ENCODE data around the gene SNAI1. TPM values are rescaled to one million over a fixed set of nuclear protein-coding genes. Genes with fewer than 3 reads are reported as not detected.

The SNAI1 gene
- polyA plus RNA-seq, 1 experiment: 2.3 TPM

- no peaks in the 10 kb centered on the region for H3K27me3 ChIP-seq (ENCODE audit: control insufficient read depth, insufficient read depth, low read length)
- ChIA-PET POLR2A (no interaction called here), CTCF (interaction anchor here (2.1 kb wide), 1 partner anchor 54 kb away, joined by 5 read pairs; no protein-coding TSS in a partner anchor)
- peak overlapping the region; percentile 75 for H3K27ac ChIP-seq (ENCODE audit: low read depth, low read length)
- no peak for TF ChIP-seq CTCF (IDR thresholded peaks at IDR 0.05; ENCODE audit: low read depth, low read length)
- DNase-seq (ENCODE audit: low read depth, low spot score): no peak
- H3K9me3 ChIP-seq (ENCODE audit: control insufficient read depth, insufficient read depth, low read length): peaks cover 12% of the 10 kb centered on the region
- H3K4me3 ChIP-seq (ENCODE audit: low read depth, low read length): no peak overlapping the region
Observed at GRCh38 chr20:50032955-50033666, 50.3 kb downstream of the SNAI1 start.

- DNase-seq (ENCODE audit: low read depth, low spot score): no peak
- Histone ChIP-seq H3K4me3 (ENCODE audit: low read depth, low read length) (no peak overlapping the region), H3K9me3 (ENCODE audit: control insufficient read depth, insufficient read depth, low read length) (peaks cover 5% of the 10 kb centered on the region), H3K27ac (ENCODE audit: low read depth, low read length) (no peak overlapping the region), H3K27me3 (ENCODE audit: control insufficient read depth, insufficient read depth, low read length) (no peaks in the 10 kb centered on the region)
- no peak for TF ChIP-seq CTCF (IDR thresholded peaks at IDR 0.05; ENCODE audit: low read depth, low read length)
- CTCF ChIA-PET: no interaction called here
- POLR2A ChIA-PET: interaction anchor here (0.6 kb wide), 1 partner anchor 19 kb away, joined by 3 read pairs; no protein-coding TSS in a partner anchor
Observed at GRCh38 chr20:50034567-50035180, 51.9 kb downstream of the SNAI1 start.

- Histone ChIP-seq H3K27me3 (ENCODE audit: control insufficient read depth, insufficient read depth, low read length) (no peaks in the 10 kb centered on the region), H3K27ac (ENCODE audit: low read depth, low read length) (no peak overlapping the region), H3K9me3 (ENCODE audit: control insufficient read depth, insufficient read depth, low read length) (no peaks in the 10 kb centered on the region; the same call in 1 of the 2 replicates), H3K4me3 (ENCODE audit: low read depth, low read length) (no peak overlapping the region)
- ChIA-PET POLR2A (no interaction called here), CTCF (interaction anchor here (1.8 kb wide), 1 partner anchor 57 kb away, joined by 5 read pairs; no protein-coding TSS in a partner anchor)
- no peak for DNase-seq (ENCODE audit: low read depth, low spot score)
- no peak for TF ChIP-seq CTCF (IDR thresholded peaks at IDR 0.05; ENCODE audit: low read depth, low read length)
Observed at GRCh38 chr20:50036703-50037102, 53.9 kb downstream of the SNAI1 start.

GRCh38 chr20:50037123-50037522 lies 54.3 kb downstream of the SNAI1 start:
- no peak for TF ChIP-seq CTCF (IDR thresholded peaks at IDR 0.05; ENCODE audit: low read depth, low read length)
- no peaks in the 10 kb centered on the region; the same call in 1 of the 2 replicates for H3K9me3 ChIP-seq (ENCODE audit: control insufficient read depth, insufficient read depth, low read length)
- no peaks in the 10 kb centered on the region for H3K27me3 ChIP-seq (ENCODE audit: control insufficient read depth, insufficient read depth, low read length)
- H3K4me3 ChIP-seq (ENCODE audit: low read depth, low read length): no peak overlapping the region
- ChIA-PET POLR2A (no interaction called here), CTCF (interaction anchor here (0.6 to 1.8 kb wide), 2 partner anchors 58 to 64 kb away, joined by 5 read pairs; no protein-coding TSS in a partner anchor)
- H3K27ac ChIP-seq (ENCODE audit: low read depth, low read length): no peak overlapping the region
- no peak for DNase-seq (ENCODE audit: low read depth, low spot score)

GRCh38 chr20:50037575-50037974 lies 54.8 kb downstream of the SNAI1 start:
- POLR2A ChIA-PET: no interaction called here

More at GRCh38 chr20:50037575-50037974, 54.8 kb downstream of the SNAI1 start:
- no peaks in the 10 kb centered on the region; the same call in 1 of the 2 replicates for H3K9me3 ChIP-seq (ENCODE audit: control insufficient read depth, insufficient read depth, low read length)
- no peaks in the 10 kb centered on the region for H3K27me3 ChIP-seq (ENCODE audit: control insufficient read depth, insufficient read depth, low read length)
- H3K27ac ChIP-seq (ENCODE audit: low read depth, low read length): no peak overlapping the region
- no peak overlapping the region for H3K4me3 ChIP-seq (ENCODE audit: low read depth, low read length)
- DNase-seq (ENCODE audit: low read depth, low spot score): no peak
- no peak for TF ChIP-seq CTCF (IDR thresholded peaks at IDR 0.05; ENCODE audit: low read depth, low read length)
- CTCF ChIA-PET: interaction anchor here (0.6 kb wide), 1 partner anchor 64 kb away, joined by 5 read pairs; no protein-coding TSS in a partner anchor

Measured in AG04450 (cell line).